Ovary (tissue), 9 donors: Measurements from ENCODE around the gene MTUS2. TPM values are rescaled to one million over a fixed set of nuclear protein-coding genes. Genes with fewer than 3 reads are reported as not detected.
A peak's percentile ranks its signal among the peaks of the same experiment; 100 is the strongest.

Experiments used
- DNase-seq, 5 donors: peaks; one replicate each; pipeline ENCODE4 v3.0.0-alpha.2; 2019 to 2020
- H3K27ac ChIP-seq, 2 donors: fragments of 200-600 bp; one replicate each; pipeline versions ENCODE4 v1.5.1 to v1.8.0; 2019 to 2022
- H3K27me3 ChIP-seq: fragments of 200-600 bp; one replicate; pipeline ENCODE4 v1.8.0; 2022
- H3K36me3 ChIP-seq: fragments of 200-600 bp; sonication (generic); one replicate; pipeline ENCODE4 v1.5.1; 2019
- H3K4me1 ChIP-seq: one replicate; pipeline ENCODE4 v1.8.1; 2013; ENCODE audit warnings: mild to moderate bottlenecking, moderate library complexity; ENCODE audit not compliant: insufficient read depth
- H3K4me3 ChIP-seq: fragments of 200-600 bp; sonication (generic); one replicate; pipeline ENCODE4 v1.5.1; 2017
- H3K9me3 ChIP-seq, 2 donors: fragments of 200-600 bp in 1 of 2; sonication (generic) in 1 of 2; one replicate each; pipeline versions ENCODE4 v1.5.1 to v1.8.1; 2013 to 2019; ENCODE audit warnings: mild to moderate bottlenecking in 1 of 2, moderate library complexity in 1 of 2
- CTCF ChIP-seq, 3 donors: fragments of 450-650 bp in 2 of 3; fragments of 200-600 bp in 1 of 3; IDR thresholded peaks; one replicate each; pipeline versions ENCODE4 v1.5.1 to v1.8.0; 2016 to 2022; ENCODE audit warnings: antibody characterized with exemption in 3 of 3, mild to moderate bottlenecking in 1 of 3
- EP300 ChIP-seq: sonication (generic); formaldehyde crosslinking; IDR thresholded peaks from one replicate; pipeline ENCODE4 v1.6.1; 2017; ENCODE audit warnings: antibody characterized with exemption
- POLR2A ChIP-seq: fragments of 450-650 bp; IDR thresholded peaks from one replicate; pipeline ENCODE4 v1.6.1; 2017; ENCODE audit warnings: antibody characterized with exemption, mild to moderate bottlenecking, moderate library complexity
- WGBS, 3 donors: extraction: QIAGEN DNeasy Blood & Tissue Kit in 1 of 3; methylation state at CpG; one replicate each; pipeline versions ENCODE4 v1.1.5 to v1.1.7; 2013 to 2017; 5-methylcytosine and 5-hydroxymethylcytosine counted together
- intact Hi-C, 4 donors: fragments of 100-400 bp; cut with DNase I; formaldehyde crosslinking; loops; one replicate each; pipeline versions ENCODE4 v1.11.0 to v1.15.1; 2022 to 2023
- polyA plus RNA-seq, 2 donors: library from polyadenylated mRNA; stranded (reverse); fragments of 200-250 nt in 1 of 2; fragments of 350-450 nt in 1 of 2; fragmentation: Illumina TruSeq in 1 of 2; extraction: RNeasy Lipid Tissue Mini Kit (QIAGEN cat#74804) in 1 of 2; gene quantifications; one replicate each; pipeline ENCODE4 v1.2.3, GENCODE V29; 2013 to 2014
- total RNA-seq, 7 donors: library from RNA; depleted of rRNA in 2 of 7; stranded (reverse); fragments of >200 nt in 2 of 7; fragmentation: NEBNext Ultra II Directional in 3 of 7; extraction: Animal tissue kit (Norgen Biotek cat#: 25700) in 3 of 7; gene quantifications; one replicate each; pipeline versions ENCODE4 v1.1.0 to v1.2.4, GENCODE V29; 2016 to 2023
- donor health status: DM: no; HTN: no; CAD: no; lungs with moderate emphysema.
- donor health status: DM: no; HTN: no; CAD: no.
- donor health status: Bipolar disorder and iron deficiency.
- donor health status: DM: yes; HTN: yes; CAD: no.
- donor health status: DM: no; HTN: no; CAD: no.
- donor health status: DM: yes; HTN: yes; CAD: no.

Gene MTUS2
- total and polyA plus RNA-seq, 9 donors, result 1.5 to 8.7 (median 5.4) TPM

GRCh38 chr13:29472332-29472961 lies 652.3 kb downstream of the MTUS2 start:
- H3K4me1 ChIP-seq, result no peaks in the 10 kb centered on the region
- intact Hi-C loops, result no loop called here

GRCh38 chr13:29473166-29473565 lies 653.0 kb downstream of the MTUS2 start:
- Histone ChIP-seq H3K4me1 (no peaks in the 10 kb centered on the region), H3K27me3 (no peaks in the 10 kb centered on the region), H3K4me3 (no peak overlapping the region), H3K9me3 (no peaks in the 10 kb centered on the region), H3K27ac (no peak overlapping the region), H3K36me3 (no peaks in the 10 kb centered on the region)
- DNase-seq, result no peak
- TF ChIP-seq CTCF (IDR thresholded peaks at IDR 0.05), result no peak
- intact Hi-C loops, result no loop called here
- 87 to 92% (median 89%) methylated on average over 4 of the region's 4 CpGs for WGBS, 3 donors

More at GRCh38 chr13:29472332-29472961, 652.3 kb downstream of the MTUS2 start:
- WGBS, 3 donors, result 62 to 64% (median 63%) methylated on average over 6 of the region's 6 CpGs
- Histone ChIP-seq H3K9me3 (no peaks in the 10 kb centered on the region), H3K27ac (no peak overlapping the region), H3K4me3 (no peak overlapping the region), H3K27me3 (no peaks in the 10 kb centered on the region), H3K36me3 (no peaks in the 10 kb centered on the region)
- TF ChIP-seq CTCF (IDR thresholded peaks at IDR 0.05) (peak in 1 of 3 donors; percentile 49), EP300 (no peak)
- DNase-seq, result peak in 1 of 5 donors; percentile 29

GRCh38 chr13:29474991-29475390 lies 654.9 kb downstream of the MTUS2 start:
- Histone ChIP-seq H3K27ac (no peak overlapping the region), H3K27me3 (no peaks in the 10 kb centered on the region), H3K4me3 (no peak overlapping the region), H3K36me3 (no peaks in the 10 kb centered on the region), H3K4me1 (peaks cover 4% of the 10 kb centered on the region), H3K9me3 (no peaks in the 10 kb centered on the region)
- no peak for DNase-seq
- 86 to 88% (median 86%) methylated on average over 3 of the region's 3 CpGs for WGBS, 3 donors
- intact Hi-C loops, result no loop called here
- TF ChIP-seq CTCF (IDR thresholded peaks at IDR 0.05) (no peak), POLR2A (no peak), EP300 (no peak)

GRCh38 chr13:29476046-29476445 lies 655.9 kb downstream of the MTUS2 start:
- TF ChIP-seq POLR2A (no peak), CTCF (IDR thresholded peaks at IDR 0.05) (no peak), EP300 (no peak)
- no peak overlapping the region for H3K4me3 ChIP-seq
- no peak for DNase-seq
- H3K27ac ChIP-seq, result no peak overlapping the region
- H3K36me3 ChIP-seq, result no peaks in the 10 kb centered on the region
- no peaks in the 10 kb centered on the region for H3K27me3 ChIP-seq
- no peaks in the 10 kb centered on the region for H3K9me3 ChIP-seq
- 90 to 94% (median 91%) methylated on average over 3 of the region's 3 CpGs for WGBS, 3 donors
- intact Hi-C loops, result no loop called here
- peaks cover 7% of the 10 kb centered on the region for H3K4me1 ChIP-seq
